ENCODE results near the gene AATK. TPM values are rescaled to one million over a fixed set of nuclear protein-coding genes. Genes with fewer than 3 reads are reported as not detected.

Gene AATK
- total and polyA plus RNA-seq, 2 of the 13 experiments (the other 11 are each of a cell fraction or from before 2014, with no cell fraction given) = 2.9 to 8.4 TPM

- TF ChIP-seq GFI1 (CRISPR knock-in tag; IDR thresholded peaks at IDR 0.05; ENCODE audit: borderline replicate concordance) (no peak), SMC3 (IDR thresholded peaks at IDR 0.05; ENCODE audit: low read length) (no peak), ZNF703 (CRISPR knock-in tag; IDR thresholded peaks at IDR 0.05; ENCODE audit: borderline replicate concordance) (no peak), ARID5B (CRISPR knock-in tag; IDR thresholded peaks at IDR 0.05) (no peak), TCF12 (IDR thresholded peaks at IDR 0.05) (no peak), TCF12 (CRISPR knock-in tag; IDR thresholded peaks at IDR 0.05) (no peak), ZBTB37 (CRISPR knock-in tag; IDR thresholded peaks at IDR 0.05) (no peak), SUZ12 (IDR thresholded peaks at IDR 0.05; ENCODE audit: low read depth, low read length) (no peak), ZSCAN12 (CRISPR knock-in tag; IDR thresholded peaks at IDR 0.05) (no peak), ZNF275 (CRISPR knock-in tag; IDR thresholded peaks at IDR 0.05; ENCODE audit: borderline replicate concordance) (no peak), ZNF501 (CRISPR knock-in tag; IDR thresholded peaks at IDR 0.05) (peak; percentile 51; the same call in 1 of the 2 replicates), ZBTB4 (CRISPR knock-in tag; IDR thresholded peaks at IDR 0.05; ENCODE audit: borderline replicate concordance) (peak; percentile 93; the same call in 1 of the 2 replicates), CREBL2 (CRISPR knock-in tag; IDR thresholded peaks at IDR 0.05; ENCODE audit: borderline replicate concordance) (no peak), GTF3A (CRISPR knock-in tag; conservative IDR thresholded peaks at IDR 0.05) (no peak), ZNF737 (CRISPR knock-in tag; IDR thresholded peaks at IDR 0.05; ENCODE audit: borderline replicate concordance) (0 out of 2 replicates have a peak, but pooled peaks have one; percentile 40)
Measured at GRCh38 chr17:81070541-81071246, 95.3 kb downstream of the AATK start (continued).

Data from HepG2 (cell line).